GM19193 (cell line): ENCODE data around the gene GTF3C1.

Source experiments
- POLR2A ChIP-seq: IDR thresholded peaks from 4 replicates; pipeline ENCODE4 v1.6.1; 2011; ENCODE audit not compliant: insufficient read depth, insufficient read length; ENCODE audit errors: extremely low read depth

GTF3C1 gene

DNA sequence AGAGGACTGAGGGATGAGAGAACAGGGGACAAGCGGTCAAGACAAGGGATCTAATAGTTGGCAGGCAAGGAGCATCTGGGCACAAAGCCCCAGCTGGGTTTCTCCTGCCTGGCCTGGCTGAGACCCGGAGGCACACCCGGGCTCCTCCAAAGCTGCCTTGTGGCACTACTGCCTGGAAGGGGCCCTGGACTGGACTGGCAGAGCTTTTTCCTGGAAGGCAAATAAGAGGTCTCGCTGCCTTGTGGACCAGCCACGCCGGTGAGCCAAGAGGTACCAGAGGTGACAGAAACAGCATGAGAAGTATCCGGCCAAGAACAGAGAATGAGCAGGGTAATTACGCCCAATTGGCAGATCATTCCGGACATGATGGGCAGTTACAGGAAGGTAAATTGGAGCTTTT, 64.6 kb downstream of the GTF3C1 start:
- no peak for TF ChIP-seq POLR2A

DNA sequence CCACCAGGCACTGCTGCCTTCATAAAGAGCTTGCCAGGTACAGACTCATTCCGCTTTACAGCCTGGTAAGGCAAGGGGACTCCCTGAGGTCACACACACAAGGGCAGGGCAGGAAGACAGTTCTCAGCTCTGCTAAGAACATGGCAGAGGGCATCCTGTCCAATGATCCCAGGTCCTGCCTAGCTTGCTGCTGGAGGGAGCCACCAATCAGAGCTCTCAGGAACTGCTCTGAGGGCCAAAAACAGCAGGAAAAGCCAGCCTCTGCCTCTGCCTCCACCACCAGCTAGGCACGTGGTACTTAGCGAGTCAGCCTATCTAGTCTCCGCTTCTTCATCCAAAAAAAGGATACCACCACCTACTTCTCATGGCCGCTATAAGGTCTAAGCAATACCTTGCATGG, 66.1 kb downstream of the GTF3C1 start:
- TF ChIP-seq POLR2A: no peak

DNA sequence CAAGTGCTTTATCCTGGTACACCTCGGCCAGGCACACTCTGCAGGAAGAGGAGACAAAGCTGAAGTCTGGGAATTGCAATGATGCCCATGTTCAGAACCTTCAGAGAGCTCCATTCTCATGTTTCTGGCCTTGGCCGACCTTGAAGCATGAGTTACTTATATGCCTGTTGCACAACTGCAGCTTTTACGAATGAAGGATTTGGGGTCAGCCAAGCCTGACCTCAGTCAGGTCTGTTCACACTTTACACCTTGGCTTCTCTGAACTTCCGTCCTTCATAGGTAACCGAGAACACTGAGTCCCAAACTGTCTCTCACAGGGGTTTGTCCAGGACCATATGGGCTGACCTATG, 66.7 kb downstream of the GTF3C1 start:
- no peak for TF ChIP-seq POLR2A

DNA sequence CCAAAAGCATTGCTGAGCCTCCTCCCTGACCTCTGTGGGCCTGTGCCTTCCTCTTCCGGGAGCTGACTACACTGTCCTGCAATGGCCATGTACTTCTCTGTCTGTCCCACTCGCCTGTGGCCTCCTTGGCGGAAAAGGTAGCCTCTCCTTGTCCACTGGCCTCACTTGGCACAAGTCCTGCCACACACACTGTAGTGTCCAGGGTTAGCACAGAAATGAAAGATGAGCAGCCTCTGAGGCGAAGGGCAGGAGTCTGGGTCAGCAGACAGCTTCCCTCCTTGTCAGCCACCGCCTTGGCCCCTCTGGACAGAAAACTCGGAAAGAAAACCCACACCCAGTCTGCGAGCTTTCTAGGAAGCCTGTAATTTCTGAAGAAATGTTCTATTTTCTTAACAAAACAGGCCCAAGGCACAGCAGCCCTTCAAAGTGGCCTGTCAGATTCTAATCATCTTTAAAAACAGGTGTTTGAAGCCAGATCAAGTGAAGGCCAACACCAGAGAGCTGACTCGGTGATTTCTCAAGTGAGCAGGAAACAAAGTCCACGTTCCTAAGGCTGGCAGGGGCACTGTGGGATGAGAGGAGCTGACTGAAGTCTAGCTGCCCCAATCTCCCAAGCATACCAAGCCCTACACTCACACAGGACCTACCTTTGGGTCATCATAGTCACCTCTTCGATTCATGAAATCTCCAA, 67.2 kb downstream of the GTF3C1 start:
- TF ChIP-seq POLR2A: no peak

DNA sequence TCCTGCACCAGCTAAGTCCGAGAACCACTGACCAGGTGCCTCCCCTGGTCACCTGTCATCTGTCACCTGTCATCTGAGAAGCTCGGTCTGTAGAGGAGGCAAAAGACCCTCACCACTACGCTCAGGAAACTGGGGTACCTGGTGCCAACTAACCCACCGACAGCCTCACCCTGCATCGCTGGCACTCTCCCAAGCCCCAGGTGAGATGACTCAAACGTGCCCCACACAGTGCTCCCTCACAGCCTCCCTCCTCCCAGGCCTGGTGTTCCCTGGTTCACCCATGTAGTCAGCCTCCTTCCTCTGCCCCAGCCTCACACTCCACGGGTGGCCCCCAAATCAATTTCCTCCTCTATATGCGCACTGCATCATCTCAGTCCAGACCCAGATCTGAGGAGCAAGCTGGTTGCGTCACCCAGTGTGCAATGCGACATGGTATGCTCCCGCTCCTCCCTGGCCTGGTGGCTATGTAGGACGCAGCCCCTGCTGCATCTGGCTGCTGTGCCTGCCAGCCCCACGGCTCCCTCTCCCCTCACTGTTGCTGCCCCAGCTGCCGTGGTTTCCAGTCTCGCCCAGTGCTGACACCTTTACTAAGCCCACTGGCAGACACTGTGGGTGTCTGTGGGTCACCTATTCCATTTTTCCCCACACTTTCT, 68.3 kb downstream of the GTF3C1 start:
- TF ChIP-seq POLR2A: no peak

DNA sequence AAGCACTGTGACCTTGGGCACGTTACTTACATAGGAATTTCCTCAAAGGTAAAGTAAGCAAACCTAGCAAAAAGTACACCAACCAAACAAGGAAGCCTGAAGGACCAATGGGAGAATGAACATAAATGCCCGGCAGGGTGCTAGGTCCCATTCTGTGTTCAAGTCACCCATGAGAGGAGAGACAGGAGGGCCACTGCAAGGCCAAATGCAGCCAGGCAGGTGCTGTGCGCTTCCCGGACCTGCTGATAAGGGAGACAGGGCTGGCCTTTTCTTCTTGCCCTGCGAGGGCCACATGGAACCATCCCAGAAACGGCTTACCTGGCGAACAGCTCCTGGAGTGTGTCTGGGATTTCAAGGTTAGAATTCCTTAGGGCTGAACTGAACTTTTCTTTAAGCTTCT, 69.0 kb downstream of the GTF3C1 start:
- no peak for TF ChIP-seq POLR2A

DNA sequence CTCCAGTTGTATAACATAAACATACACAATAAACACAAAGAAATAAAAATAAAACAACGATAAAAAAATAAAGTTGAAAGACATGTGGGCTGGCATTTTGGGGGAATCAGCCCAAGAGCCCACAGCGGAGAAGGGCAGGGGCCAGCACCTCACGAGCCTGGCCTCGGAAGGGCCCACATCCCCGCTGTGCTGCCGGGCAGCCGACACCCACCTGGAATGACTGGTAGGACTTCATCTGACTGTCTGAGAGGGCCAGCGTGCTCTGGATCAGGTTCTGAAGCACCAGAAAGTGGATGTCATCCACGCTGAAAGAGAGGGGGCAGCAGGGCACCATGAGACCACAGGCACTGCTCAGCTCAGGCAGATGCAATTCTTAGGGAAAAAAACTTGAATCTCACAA, 73.5 kb downstream of the GTF3C1 start:
- TF ChIP-seq POLR2A: no peak

DNA sequence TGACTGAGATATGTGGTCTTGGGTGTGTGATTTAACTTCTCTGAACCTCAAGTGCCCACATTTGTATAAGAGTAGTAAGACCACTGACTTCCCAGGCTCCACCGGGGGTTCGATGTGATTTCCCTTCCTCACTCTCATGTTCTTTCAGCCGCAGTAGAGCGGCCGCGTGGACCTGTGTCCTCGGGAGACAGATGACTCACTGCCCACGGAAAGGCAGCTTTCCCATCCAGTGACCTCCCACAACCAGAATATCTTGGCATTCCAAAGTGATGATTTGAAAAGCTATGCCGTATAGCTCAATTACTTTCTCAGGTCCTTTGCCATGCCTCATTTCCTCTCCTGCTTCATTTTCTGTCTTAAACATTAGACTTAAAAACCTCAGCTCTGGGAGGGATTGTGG, 74.2 kb downstream of the GTF3C1 start:
- TF ChIP-seq POLR2A: no peak

DNA sequence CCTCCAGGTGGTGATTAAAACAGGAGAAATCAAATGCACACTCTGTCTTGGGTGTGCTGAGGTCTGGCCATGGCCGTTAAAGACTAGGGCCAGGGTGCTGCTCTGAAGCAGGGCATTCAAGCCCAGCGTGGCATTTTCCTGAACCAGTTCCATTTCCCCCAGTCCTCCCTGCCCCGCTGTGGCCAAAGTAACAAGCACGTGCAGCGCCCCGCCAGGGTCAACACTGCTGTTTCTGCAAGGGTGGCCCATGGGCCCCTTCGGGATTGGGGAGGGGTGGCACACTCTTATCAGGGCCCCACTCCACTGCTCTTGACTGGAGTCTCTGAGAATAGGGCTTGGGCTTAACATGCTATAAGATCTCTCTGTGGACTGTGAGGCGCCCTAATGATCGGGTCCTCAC, 74.8 kb downstream of the GTF3C1 start:
- no peak for TF ChIP-seq POLR2A

DNA sequence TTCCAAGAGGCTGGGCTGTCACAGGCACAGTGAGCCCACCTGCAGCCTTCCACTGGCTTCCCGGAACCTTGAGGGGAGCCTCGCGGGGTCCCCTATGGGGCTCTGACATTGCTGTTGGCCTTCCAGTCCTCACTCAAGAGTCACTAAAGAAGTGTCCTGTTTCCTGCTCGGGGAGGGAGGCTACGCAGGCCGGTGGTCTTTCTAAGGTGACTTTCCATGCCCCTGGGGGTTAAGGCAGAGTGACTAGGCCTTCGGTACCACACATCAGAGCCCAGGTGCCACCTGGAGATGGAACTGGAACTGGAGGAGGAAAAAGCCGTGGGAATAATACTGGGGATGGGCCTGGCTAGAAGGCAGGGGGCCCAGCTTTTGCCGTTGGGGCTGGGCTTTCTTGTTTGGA, 75.7 kb downstream of the GTF3C1 start:
- no peak for TF ChIP-seq POLR2A

DNA sequence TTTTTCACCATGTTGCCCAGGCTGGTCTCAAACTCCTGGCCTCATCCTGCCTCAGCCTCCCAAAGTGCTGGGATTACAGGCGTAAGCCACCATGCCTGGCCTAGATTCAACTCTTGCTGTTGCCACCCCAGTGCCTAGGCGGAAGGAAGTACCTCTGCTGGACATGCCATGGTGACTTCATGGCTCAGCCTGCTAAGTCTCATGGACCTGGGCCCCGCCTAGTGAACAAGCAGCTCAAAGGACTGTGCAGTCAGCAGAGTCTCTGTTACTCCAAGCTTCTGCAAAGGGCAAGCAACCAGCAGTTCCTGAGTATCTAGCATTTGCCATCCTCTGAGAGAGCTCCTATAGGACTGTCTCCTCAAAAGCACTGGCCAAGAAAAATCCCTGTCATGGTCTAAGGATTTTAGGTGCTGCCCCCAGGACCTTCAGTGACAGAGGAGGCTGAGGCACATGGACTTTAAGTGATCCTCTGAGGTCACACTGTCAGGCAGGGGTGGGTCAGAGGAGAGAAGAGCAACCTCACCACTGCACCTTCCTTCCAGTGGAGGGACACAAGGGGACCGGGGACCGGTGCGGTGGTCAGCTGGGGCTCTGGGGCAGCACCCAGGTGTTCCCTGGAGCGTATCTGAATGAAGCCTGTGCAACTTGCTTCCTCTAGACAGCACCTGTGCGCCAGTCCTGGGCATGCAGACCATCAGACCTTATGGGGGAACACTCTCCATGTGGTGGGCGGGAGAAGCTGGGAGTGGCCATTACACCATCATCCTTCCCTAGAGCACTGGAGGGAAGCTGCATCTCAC, 76.4 kb downstream of the GTF3C1 start:
- no peak for TF ChIP-seq POLR2A

DNA sequence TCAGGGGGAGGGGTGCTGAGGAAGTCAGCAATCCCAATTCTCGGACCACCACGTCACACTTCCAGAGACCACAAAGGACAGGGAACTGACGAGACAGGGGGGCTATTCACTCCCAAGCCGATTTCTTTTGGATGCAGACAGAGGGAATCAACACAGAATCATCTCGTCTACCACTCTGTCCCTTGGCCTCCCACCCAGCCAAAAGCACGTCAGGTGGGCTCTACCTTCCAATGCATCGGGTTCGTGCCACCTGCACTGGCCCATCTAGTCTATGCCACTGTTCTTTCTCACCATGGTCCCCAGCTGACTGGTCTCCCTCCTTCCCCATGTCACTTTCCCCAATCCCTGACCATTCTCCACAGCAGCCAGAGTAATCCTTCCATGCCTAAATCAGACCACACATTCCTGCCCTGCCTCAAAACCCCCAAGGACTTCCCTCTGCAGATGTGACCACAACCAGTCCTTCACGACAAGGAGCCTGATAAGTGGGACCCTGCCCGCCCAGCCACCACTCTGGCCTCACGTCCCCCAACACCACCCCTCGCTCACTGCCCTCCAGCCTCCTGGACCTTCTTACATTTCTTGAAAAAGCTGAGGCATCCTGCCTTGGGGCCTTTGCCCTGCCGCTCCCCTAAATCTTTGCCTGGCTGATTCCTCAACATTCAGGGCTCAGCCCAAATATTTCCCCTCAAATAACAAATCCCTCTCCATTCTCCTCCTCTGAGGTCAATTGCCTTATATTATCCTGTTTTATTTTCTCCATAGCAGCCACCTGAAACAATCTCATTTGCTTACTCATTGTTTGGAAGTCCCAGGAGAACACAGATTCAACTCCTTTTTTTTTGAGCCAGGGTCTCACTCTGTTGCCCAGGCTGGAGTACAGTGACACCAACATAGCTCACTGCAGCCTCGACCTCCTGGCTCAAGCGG, 77.4 kb downstream of the GTF3C1 start:
- no peak for TF ChIP-seq POLR2A

DNA sequence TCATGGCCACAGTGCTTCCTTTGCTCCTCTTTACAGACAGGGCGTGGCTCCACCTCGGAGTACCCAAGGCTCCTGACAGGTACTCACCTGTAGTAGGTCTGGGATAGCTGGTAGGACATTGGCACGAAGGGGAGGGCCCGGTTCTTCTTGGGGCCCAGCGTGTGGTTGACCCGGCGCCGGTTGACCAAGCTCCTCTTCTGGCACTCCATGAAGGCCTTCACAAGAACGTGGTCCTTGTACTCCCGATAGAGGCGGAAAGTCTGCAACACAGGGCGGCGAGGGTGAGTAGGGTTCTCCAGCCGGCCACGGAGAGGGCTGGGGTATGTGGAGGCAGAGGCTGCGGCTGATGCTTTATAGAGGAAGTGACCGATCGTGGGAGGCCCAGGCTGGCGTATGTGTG, 78.1 kb downstream of the GTF3C1 start:
- no peak for TF ChIP-seq POLR2A

DNA sequence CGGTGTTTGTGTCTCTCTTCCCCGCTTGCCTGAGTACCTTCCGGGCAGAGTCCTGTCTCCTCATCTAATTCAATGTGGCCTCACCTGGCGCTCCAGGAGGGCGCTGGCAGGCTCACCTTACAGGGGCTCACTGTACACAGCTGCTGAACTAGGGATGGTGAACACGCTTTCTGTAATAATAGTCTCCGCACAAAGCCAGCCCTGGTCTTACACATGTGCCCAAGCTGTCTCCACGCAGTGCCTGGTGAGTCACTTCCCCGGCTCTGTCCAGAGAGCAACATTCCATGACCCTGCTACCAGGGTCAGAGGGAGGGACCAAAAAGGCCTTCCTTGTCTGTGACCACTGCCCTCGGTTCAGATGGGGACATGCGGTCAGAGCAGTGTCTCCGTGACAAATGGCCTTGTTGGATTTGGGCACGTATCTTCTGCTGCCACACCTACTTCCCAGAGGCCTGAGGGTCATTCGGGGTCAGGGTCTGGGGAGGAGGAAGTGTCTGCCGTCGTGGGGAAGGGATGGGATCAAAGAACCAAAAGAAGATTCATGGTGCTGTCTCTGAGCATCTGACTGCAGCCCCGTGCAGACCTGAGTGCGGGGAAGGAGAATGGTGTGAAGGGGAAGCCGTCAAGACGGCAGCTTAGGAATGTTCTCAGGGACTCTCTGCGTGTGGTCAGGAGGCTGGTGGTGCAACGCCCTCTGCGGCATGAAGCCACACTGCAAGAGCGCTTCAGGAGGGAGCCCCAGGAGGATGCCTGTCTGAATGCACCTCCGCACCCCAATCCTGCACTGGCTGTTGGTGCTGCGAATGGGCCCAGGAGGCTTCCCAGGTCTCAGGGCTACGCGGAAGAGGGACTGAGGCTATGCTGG, 78.9 kb downstream of the GTF3C1 start:
- TF ChIP-seq POLR2A: no peak

DNA sequence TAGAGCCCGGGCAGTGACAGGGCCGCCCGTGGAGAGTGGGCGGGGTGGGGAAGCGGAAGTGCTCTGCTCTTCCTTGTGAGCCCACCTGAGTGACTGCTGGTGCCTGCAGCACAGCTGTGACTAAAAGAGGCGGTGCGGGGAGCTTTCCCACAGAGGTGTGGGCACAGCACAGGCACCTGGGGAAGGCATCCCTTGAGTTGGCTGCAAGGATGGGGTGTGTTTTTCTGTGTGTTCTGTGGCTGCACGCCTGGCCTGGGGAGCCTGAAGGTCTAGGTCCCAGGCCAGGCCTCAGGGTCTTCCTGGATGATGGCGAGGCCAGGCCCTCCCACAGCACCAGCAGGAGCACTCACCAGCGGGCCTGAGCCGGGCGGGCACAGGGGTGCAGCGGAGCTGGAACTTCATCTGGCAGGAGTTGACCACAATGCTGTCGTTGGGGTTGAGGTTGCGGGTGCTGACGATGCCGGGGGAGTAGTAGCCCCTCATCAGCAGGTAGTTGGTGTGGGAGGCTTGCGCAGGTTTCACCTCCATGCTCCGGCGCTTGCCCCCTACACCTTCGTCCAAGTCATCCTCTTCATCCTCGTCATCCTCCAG, 80.7 kb downstream of the GTF3C1 start:
- TF ChIP-seq POLR2A: no peak

DNA sequence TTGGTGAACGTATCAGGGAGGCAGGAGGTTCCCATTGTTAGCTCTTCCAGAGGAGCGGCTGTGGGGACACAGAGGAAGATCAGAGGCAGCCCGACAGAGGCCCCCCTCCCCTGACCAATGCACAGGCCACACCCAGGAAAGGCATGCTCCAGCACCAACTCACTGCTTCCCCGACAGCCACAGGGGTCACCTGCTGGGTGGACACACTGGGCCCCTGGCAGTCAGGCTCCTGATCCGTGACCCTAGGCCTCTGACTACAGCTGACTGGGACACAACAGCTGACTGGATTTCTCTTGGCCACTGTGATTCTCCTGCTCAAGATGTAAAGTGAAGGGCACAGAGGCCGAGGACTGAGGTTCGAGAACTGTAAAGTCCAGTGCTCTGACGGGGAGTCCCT, 84.2 kb downstream of the GTF3C1 start:
- no peak for TF ChIP-seq POLR2A
